DND-41 (cell line): ENCODE data around the gene SMPD4.
"Not testable (repeated sequence)": the region's sequence is repeated elsewhere in the genome, so short reads cannot be mapped to it uniquely, and the experiment has no call there.

Source experiments
- ATAC-seq: fragments of 200-7000 bp; cut with Tn5 transposase; 3 replicates; pipeline ENCODE4 v1.9.1; 2021; ENCODE audit warnings: low read depth; ENCODE audit not compliant: insufficient read depth
- DNase-seq: peaks from one replicate; pipeline ENCODE4 v3.0.0-alpha.2; 2020
- H2AFZ ChIP-seq: 2 replicates; pipeline ENCODE4 v1.6.0; 2012; ENCODE audit warnings: low read depth, low read length
- H3K27ac ChIP-seq: 2 replicates; pipeline ENCODE4 v1.5.1; 2012; ENCODE audit warnings: low read length, inconsistent platforms
- H3K27me3 ChIP-seq: fragments of 200-600 bp; sonication (generic); 2 replicates; pipeline ENCODE4 v1.6.0; 2012; ENCODE audit warnings: low read length, mild to moderate bottlenecking, inconsistent platforms; ENCODE audit not compliant: insufficient read depth, poor library complexity
- H3K36me3 ChIP-seq: 2 replicates; pipeline ENCODE4 v1.5.1; 2012; ENCODE audit warnings: low read length, inconsistent platforms; ENCODE audit not compliant: insufficient read depth
- H3K4me1 ChIP-seq: 2 replicates; pipeline ENCODE4 v1.5.1; 2012; ENCODE audit warnings: mild to moderate bottlenecking, low read length; ENCODE audit not compliant: insufficient read depth
- H3K4me2 ChIP-seq: 2 replicates; pipeline ENCODE4 v1.6.0; 2012; ENCODE audit warnings: mild to moderate bottlenecking, moderate library complexity, low read length, inconsistent platforms; ENCODE audit not compliant: insufficient read depth
- H3K4me3 ChIP-seq, 2 experiments: fragments of 200-600 bp in 1 of 2; shearing (Covaris generic) in 1 of 2; 2 replicates each; pipeline ENCODE4 v1.5.1; 2012 to 2016; ENCODE audit warnings: inconsistent platforms in 2 of 2, low read length in 2 of 2, mild to moderate bottlenecking in 2 of 2, low read depth in 1 of 2, moderate library complexity in 1 of 2
- H3K79me2 ChIP-seq: 2 replicates; pipeline ENCODE4 v1.6.0; 2012; ENCODE audit warnings: low read length, inconsistent platforms; ENCODE audit not compliant: insufficient read depth
- H3K9ac ChIP-seq: 2 replicates; pipeline ENCODE4 v1.6.0; 2012; ENCODE audit warnings: low read depth, mild to moderate bottlenecking, inconsistent platforms, low read length, moderate library complexity
- H3K9me3 ChIP-seq: 2 replicates; pipeline ENCODE4 v1.5.1; 2012; ENCODE audit warnings: low read length, moderate library complexity, mild to moderate bottlenecking, inconsistent platforms; ENCODE audit not compliant: insufficient read depth, severe bottlenecking
- H4K20me1 ChIP-seq: 2 replicates; pipeline ENCODE4 v1.6.0; 2012; ENCODE audit warnings: low read length; ENCODE audit not compliant: insufficient read depth
- CTCF ChIP-seq: IDR thresholded peaks from 2 replicates; pipeline ENCODE4 v1.5.1; 2012; ENCODE audit warnings: borderline replicate concordance, low read length, moderate library complexity, mild to moderate bottlenecking; ENCODE audit not compliant: poor library complexity, severe bottlenecking; ENCODE audit errors: extremely low read depth
- EZH2 ChIP-seq: IDR thresholded peaks from 3 replicates; pipeline ENCODE4 v1.6.1; 2012; ENCODE audit warnings: borderline replicate concordance, low read depth, mild to moderate bottlenecking, moderate library complexity, low read length, inconsistent platforms; ENCODE audit not compliant: severe bottlenecking

The SMPD4 gene

GRCh38 chr2:130183512-130184373, 2.3 kb upstream of the SMPD4 start:
- Histone ChIP-seq H3K4me1 (peaks cover 38% of the 10 kb centered on the region), H3K27me3 (no peaks in the 10 kb centered on the region), H3K36me3 (peaks cover 49% of the 10 kb centered on the region), H4K20me1 (peaks cover 49% of the 10 kb centered on the region), H3K4me2 (peak overlapping the region; percentile 89), H3K4me3 (peak overlapping the region; percentile 36 to 94; a peak in 3 of 4 replicates), H3K9me3 (no peaks in the 10 kb centered on the region), H3K27ac (peak overlapping the region; percentile 79), H2AFZ (no peak overlapping the region), H3K79me2 (peaks cover 76% of the 10 kb centered on the region), H3K9ac (peak overlapping the region; percentile 87)
- ATAC-seq = no peak
- no peak for DNase-seq
- no peak for TF ChIP-seq CTCF
- no peak for TF ChIP-seq EZH2

- ATAC-seq (peak; percentile 10), DNase-seq (peak; percentile 33)
- H3K27me3 ChIP-seq, H3K9me3 ChIP-seq: not testable (repeated sequence)
- H3K27ac ChIP-seq = peak overlapping the region; percentile 79
- peak overlapping the region; percentile 23; the same call in 1 of the 2 replicates for H2AFZ ChIP-seq
- H4K20me1 ChIP-seq = peaks cover 52% of the 10 kb centered on the region
- peak overlapping the region; percentile 89 for H3K4me2 ChIP-seq
- peaks cover 44% of the 10 kb centered on the region for H3K4me1 ChIP-seq
- H3K9ac ChIP-seq = peak overlapping the region; percentile 87
- H3K4me3 ChIP-seq = peak overlapping the region; percentile 36 to 94; a peak in 3 of 4 replicates
- H3K79me2 ChIP-seq = peaks cover 83% of the 10 kb centered on the region
- peaks cover 46% of the 10 kb centered on the region for H3K36me3 ChIP-seq
Observed at GRCh38 chr2:130182826-130183511, 1.6 kb upstream of the SMPD4 start.

- H3K4me1 ChIP-seq = peaks cover 44% of the 10 kb centered on the region
- not testable (repeated sequence) for H3K9me3 ChIP-seq, H3K27me3 ChIP-seq
- peak; percentile 84 for ATAC-seq
- peak; percentile 92 for DNase-seq
- H3K36me3 ChIP-seq = peaks cover 43% of the 10 kb centered on the region
- H3K9ac ChIP-seq = peak within 1 kb of the TSS; percentile 87
- peak within 1 kb of the TSS; percentile 78 for H2AFZ ChIP-seq
- H3K27ac ChIP-seq = peak within 1 kb of the TSS; percentile 99
- H4K20me1 ChIP-seq = peaks cover 52% of the 10 kb centered on the region
- H3K4me2 ChIP-seq = peak within 1 kb of the TSS; percentile 92
- TF ChIP-seq CTCF = peak; percentile 68
- H3K4me3 ChIP-seq = peak within 1 kb of the TSS; percentile 74 to 94
- H3K79me2 ChIP-seq = peaks cover 89% of the 10 kb centered on the region
Observed at GRCh38 chr2:130181880-130182682, 679 bp upstream of the SMPD4 start, which contains the start of gene MZT2B. MZT2B (plus strand) TSS chr2:130182262; CDS start chr2:130182283, 21 bp downstream.

- Histone ChIP-seq H2AFZ (peak overlapping the region; percentile 78), H3K36me3 (peaks cover 45% of the 10 kb centered on the region), H3K79me2 (peaks cover 89% of the 10 kb centered on the region), H4K20me1 (peaks cover 50% of the 10 kb centered on the region), H3K27ac (peak overlapping the region; percentile 99), H3K9ac (peak overlapping the region; percentile 87), H3K4me1 (peaks cover 44% of the 10 kb centered on the region), H3K4me3 (peak overlapping the region; percentile 74 to 94), H3K4me2 (peak overlapping the region; percentile 92)
- not testable (repeated sequence) for ATAC-seq, DNase-seq, H3K27me3 ChIP-seq, H3K9me3 ChIP-seq
Observed at GRCh38 chr2:130180404-130181324, 738 bp downstream of the SMPD4 start.

GRCh38 chr2:130174866-130175265, 6.5 kb downstream of the SMPD4 start:
- ATAC-seq, H2AFZ ChIP-seq, H3K27me3 ChIP-seq, H3K9me3 ChIP-seq, H3K4me3 ChIP-seq, DNase-seq, H3K4me2 ChIP-seq, H3K9ac ChIP-seq, H3K27ac ChIP-seq: not testable (repeated sequence)
- Histone ChIP-seq H3K4me1 (peaks cover 17% of the 10 kb centered on the region), H3K79me2 (peaks cover 57% of the 10 kb centered on the region), H4K20me1 (peaks cover 53% of the 10 kb centered on the region), H3K36me3 (peaks cover 78% of the 10 kb centered on the region)
